HG03103 (cell line): ENCODE data around the gene NGEF.

ENCODE experiments used
- ATAC-seq: cut with Tn5 transposase; IDR thresholded peaks from one replicate; pipeline ENCODE4 v1.9.1; 2021; ENCODE audit warnings: low read depth; ENCODE audit not compliant: unreplicated experiment

Gene NGEF

GRCh38 chr2:232888839-232889529, 124.1 kb downstream of the NGEF start:
- no peak for ATAC-seq

- ATAC-seq: no peak
Observed at GRCh38 chr2:232888099-232888836, 124.8 kb downstream of the NGEF start.

- no peak for ATAC-seq
Observed at GRCh38 chr2:232887171-232887850, 125.7 kb downstream of the NGEF start.

GRCh38 chr2:232886632-232887031, 126.4 kb downstream of the NGEF start:
- ATAC-seq: no peak

- ATAC-seq: no peak
Observed at GRCh38 chr2:232886176-232886575, 126.9 kb downstream of the NGEF start.

GRCh38 chr2:232885264-232885961, 127.6 kb downstream of the NGEF start:
- ATAC-seq: no peak

- ATAC-seq: no peak
Observed at GRCh38 chr2:232884549-232885263, 128.3 kb downstream of the NGEF start.

GRCh38 chr2:232884001-232884421, 129.0 kb downstream of the NGEF start:
- ATAC-seq: no peak

- ATAC-seq: no peak
Observed at GRCh38 chr2:232883116-232883721, 129.8 kb downstream of the NGEF start.

- ATAC-seq: no peak
Observed at GRCh38 chr2:232882505-232883115, 130.4 kb downstream of the NGEF start.

- no peak for ATAC-seq
Observed at GRCh38 chr2:232882085-232882484, 131.0 kb downstream of the NGEF start.

GRCh38 chr2:232880764-232881351, 132.2 kb downstream of the NGEF start:
- ATAC-seq: no peak

GRCh38 chr2:232879618-232880494, 133.2 kb downstream of the NGEF start:
- ATAC-seq: no peak

- ATAC-seq: no peak
Observed at GRCh38 chr2:232878855-232879617, 134.0 kb downstream of the NGEF start.

GRCh38 chr2:232877940-232878511, 135.0 kb downstream of the NGEF start:
- no peak for ATAC-seq

GRCh38 chr2:232876978-232877441, 136.0 kb downstream of the NGEF start:
- ATAC-seq: no peak
